ENCODE results near the gene AHCYL2.

GRCh38 chr7:129256221-129256620 is 31.4 kb downstream of the AHCYL2 start:
- no peak for TF ChIP-seq POLR2AphosphoS5 (IDR thresholded peaks at IDR 0.05; ENCODE audit: low read depth, low read length)
- no peak for TF ChIP-seq USF2 (IDR thresholded peaks at IDR 0.05; ENCODE audit: low read length)
- TF ChIP-seq SP1 (IDR thresholded peaks at IDR 0.05; ENCODE audit: low read depth, low read length) = no peak
- no peak for TF ChIP-seq ATF2 (IDR thresholded peaks at IDR 0.05; ENCODE audit: low read length)
- TF ChIP-seq YY1 (IDR thresholded peaks at IDR 0.05; ENCODE audit: low read depth, low read length) = no peak
- no peak for TF ChIP-seq CTCF (IDR thresholded peaks at IDR 0.05; ENCODE audit: control extremely low read depth in 1 of 3, insufficient read depth in 1 of 3, low read depth in 1 of 3, low read length in 3 of 3)
- TF ChIP-seq GABPA (IDR thresholded peaks at IDR 0.05; ENCODE audit: borderline replicate concordance, insufficient read depth, low read length) = no peak
- no peak for TF ChIP-seq EZH2 (IDR thresholded peaks at IDR 0.05; ENCODE audit: low read depth, low read length, severe bottlenecking)
- no peak for TF ChIP-seq MAX (IDR thresholded peaks at IDR 0.05)
- TF ChIP-seq JUN (IDR thresholded peaks at IDR 0.05; ENCODE audit: low read depth, low read length) = no peak
- no peak for TF ChIP-seq RAD21 (IDR thresholded peaks at IDR 0.05 in 1 of 2, conservative IDR thresholded peaks at IDR 0.05 in 1 of 2; ENCODE audit: low read depth in 2 of 2, low read length in 2 of 2)
- TF ChIP-seq SUZ12 (IDR thresholded peaks at IDR 0.05; ENCODE audit: low read length) = no peak
